Measurements from ENCODE around the gene MRPL22. TPM values are rescaled to one million over a fixed set of nuclear protein-coding genes. Genes with fewer than 3 reads are reported as not detected.

MRPL22 gene
- total RNA-seq, 1 experiment from 2014 or later = 77.2 TPM

DNA sequence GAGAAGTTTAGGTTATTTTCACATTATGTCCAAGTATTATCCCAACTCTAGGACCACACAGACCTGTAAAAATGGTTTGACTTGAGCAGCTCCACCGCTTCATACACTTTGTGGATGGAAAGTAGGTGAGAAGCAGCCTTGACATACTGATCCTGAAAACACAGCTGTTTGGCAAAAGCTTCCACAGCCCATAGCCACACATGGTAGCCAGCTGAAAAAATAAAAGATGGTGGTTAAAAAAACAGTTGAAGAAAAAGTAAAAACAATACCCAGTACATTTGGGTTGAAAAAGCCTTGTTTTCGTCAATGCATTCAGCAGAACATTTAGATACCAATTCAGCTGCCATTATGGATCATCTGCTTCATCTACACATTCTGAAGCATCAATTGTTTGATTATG, 39.6 kb upstream of the MRPL22 start:
- no peaks in the 10 kb centered on the region for H3K27me3 Mint-ChIP-seq (ENCODE audit: low read depth)
- TF ChIP-seq, protein P1, sequence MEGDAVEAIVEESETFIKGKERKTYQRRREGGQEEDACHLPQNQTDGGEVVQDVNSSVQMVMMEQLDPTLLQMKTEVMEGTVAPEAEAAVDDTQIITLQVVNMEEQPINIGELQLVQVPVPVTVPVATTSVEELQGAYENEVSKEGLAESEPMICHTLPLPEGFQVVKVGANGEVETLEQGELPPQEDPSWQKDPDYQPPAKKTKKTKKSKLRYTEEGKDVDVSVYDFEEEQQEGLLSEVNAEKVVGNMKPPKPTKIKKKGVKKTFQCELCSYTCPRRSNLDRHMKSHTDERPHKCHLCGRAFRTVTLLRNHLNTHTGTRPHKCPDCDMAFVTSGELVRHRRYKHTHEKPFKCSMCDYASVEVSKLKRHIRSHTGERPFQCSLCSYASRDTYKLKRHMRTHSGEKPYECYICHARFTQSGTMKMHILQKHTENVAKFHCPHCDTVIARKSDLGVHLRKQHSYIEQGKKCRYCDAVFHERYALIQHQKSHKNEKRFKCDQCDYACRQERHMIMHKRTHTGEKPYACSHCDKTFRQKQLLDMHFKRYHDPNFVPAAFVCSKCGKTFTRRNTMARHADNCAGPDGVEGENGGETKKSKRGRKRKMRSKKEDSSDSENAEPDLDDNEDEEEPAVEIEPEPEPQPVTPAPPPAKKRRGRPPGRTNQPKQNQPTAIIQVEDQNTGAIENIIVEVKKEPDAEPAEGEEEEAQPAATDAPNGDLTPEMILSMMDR (conservative IDR thresholded peaks at IDR 0.05) = no peak
- Histone ChIP-seq H3K18ac (ENCODE audit: insufficient read length, low read depth, low read length) (no peak overlapping the region), H3K4me2 (ENCODE audit: insufficient read depth, insufficient read length, low read length) (no peak overlapping the region), H3K14ac (ENCODE audit: insufficient read depth, low read length) (no peak overlapping the region), H4K91ac (ENCODE audit: insufficient read length, low read depth, low read length) (no peak overlapping the region), H2AK5ac (ENCODE audit: insufficient read length, low read length) (no peak overlapping the region), H3K27me3 (ENCODE audit: insufficient read depth, low read length) (no peaks in the 10 kb centered on the region), H2BK5ac (ENCODE audit: insufficient read length, low read length) (no peak overlapping the region), H3K27ac (ENCODE audit: insufficient read length, low read depth, low read length) (no peak overlapping the region), H2BK20ac (ENCODE audit: low read depth, low read length, poor library complexity, severe bottlenecking) (no peak overlapping the region), H3K23me2 (ENCODE audit: insufficient read length, low read depth, low read length, poor library complexity, severe bottlenecking) (no peaks in the 10 kb centered on the region), H3K23ac (ENCODE audit: insufficient read length, low read depth, low read length) (no peak overlapping the region), H4K5ac (ENCODE audit: insufficient read length, low read depth, low read length) (no peak overlapping the region), H3K56ac (ENCODE audit: insufficient read length, low read depth, low read length) (no peak overlapping the region), H2AFZ (ENCODE audit: low read length) (no peak overlapping the region), H3T11ph (ENCODE audit: low read length) (no peak overlapping the region), H3K79me2 (ENCODE audit: insufficient read depth, low read length) (no peaks in the 10 kb centered on the region), H4K20me1 (ENCODE audit: control insufficient read depth, insufficient read depth, insufficient read length) (no peaks in the 10 kb centered on the region), H2BK120ac (ENCODE audit: low read depth, low read length, poor library complexity, severe bottlenecking) (no peak overlapping the region), H2BK15ac (ENCODE audit: low read depth, low read length) (no peak overlapping the region), H3K79me1 (ENCODE audit: insufficient read depth, low read depth, low read length, poor library complexity, severe bottlenecking) (no peaks in the 10 kb centered on the region), H2BK12ac (ENCODE audit: insufficient read length, low read depth, low read length) (no peak overlapping the region), H3K9ac (ENCODE audit: extremely low read depth, insufficient read length, low read length) (no peak overlapping the region), H4K8ac (replicated peaks; ENCODE audit: insufficient read length, low read depth, low read length) (no peak overlapping the region), H3K4me1 (ENCODE audit: insufficient read depth, low read length) (no peaks in the 10 kb centered on the region), H3K4ac (ENCODE audit: low read depth, low read length) (no peak overlapping the region), H3K9me3 (ENCODE audit: control insufficient read depth, low read depth, low read length) (no peaks in the 10 kb centered on the region)
- no peak for DNase-seq
- peaks cover 37 to 92% (median 73%) of the 10 kb centered on the region in 3 experiments; a peak in 6 of 7 replicates for H3K36me3 Mint-ChIP-seq (ENCODE audit: insufficient read depth in 1 of 3, low read depth in 3 of 3)
- H3K9me3 Mint-ChIP-seq = no peaks in the 10 kb centered on the region
- H3K4me3 Mint-ChIP-seq = no peak overlapping the region
- WGBS (ENCODE audit: extremely low coverage, insufficient read length, low lambda C conversion rate) = no CpG with 5 or more reads among the region's 2 CpGs
- no peaks in the 10 kb centered on the region for H3K4me1 Mint-ChIP-seq
- H3K27ac Mint-ChIP-seq = no peak overlapping the region
